WTC11 (cell line): ENCODE results near the gene CDYL. TPM values are rescaled to one million over a fixed set of nuclear protein-coding genes. Genes with fewer than 3 reads are reported as not detected.
A peak's percentile ranks its signal among the peaks of the same experiment; 100 is the strongest.

Experiments used
- ATAC-seq: fragments of 200-7000 bp; cut with Tn5 transposase; 2 replicates; pipeline ENCODE4 v1.10.0; 2021; ENCODE audit warnings: mild to moderate bottlenecking, moderate library complexity
- CTCF ChIA-PET: fragments of 300-600 bp; sonication (Branson Sonifier 250); formaldehyde crosslinking; loops from one replicate; lab custom pipeline; 2021; ENCODE audit warnings: antibody characterized with exemption; lab: Charles Lee
- POLR2A ChIA-PET: fragments of 350-600 bp; sonication (Branson Sonifier 250); formaldehyde crosslinking; loops from one replicate; lab custom pipeline; 2021; ENCODE audit warnings: antibody characterized with exemption; lab: Charles Lee
- DNase-seq: peaks from one replicate; pipeline ENCODE4 v3.0.0; 2021; ENCODE audit warnings: low spot score
- H3K27ac Mint-ChIP-seq: 2 replicates; pipeline ENCODE4 v1.8.0; 2021; ENCODE audit warnings: mixed read lengths
- H3K27me3 Mint-ChIP-seq: 2 replicates; pipeline ENCODE4 v1.8.0; 2021; ENCODE audit warnings: low read depth, mild to moderate bottlenecking, moderate library complexity, mixed read lengths
- H3K36me3 Mint-ChIP-seq: 2 replicates; pipeline ENCODE4 v1.8.0; 2021; ENCODE audit warnings: mixed read lengths
- H3K4me1 Mint-ChIP-seq: 2 replicates; pipeline ENCODE4 v1.8.0; 2022; ENCODE audit warnings: mixed read lengths
- H3K4me3 Mint-ChIP-seq: 2 replicates; pipeline ENCODE4 v1.8.0; 2021; ENCODE audit warnings: mild to moderate bottlenecking, moderate library complexity, mixed read lengths
- H3K9me3 Mint-ChIP-seq: 2 replicates; pipeline ENCODE4 v1.8.0; 2021; ENCODE audit warnings: mixed read lengths
- ATF6 ChIP-seq: sonication (generic); formaldehyde crosslinking; IDR thresholded peaks from 2 replicates; pipeline ENCODE4 v1.8.1; 2023; ENCODE audit warnings: mild to moderate bottlenecking, missing genetic modification reagents
- CREB1 ChIP-seq: sonication (generic); formaldehyde crosslinking; IDR thresholded peaks from 2 replicates; pipeline ENCODE4 v1.8.0; 2023; ENCODE audit warnings: mild to moderate bottlenecking, missing genetic modification reagents
- CREM ChIP-seq: sonication (generic); formaldehyde crosslinking; IDR thresholded peaks from 2 replicates; pipeline ENCODE4 v1.8.1; 2022; ENCODE audit warnings: mild to moderate bottlenecking, missing genetic modification reagents, moderate library complexity
- ETV6 ChIP-seq: sonication (generic); formaldehyde crosslinking; IDR thresholded peaks from 2 replicates; pipeline ENCODE4 v1.8.1; 2022; ENCODE audit warnings: mild to moderate bottlenecking, missing genetic modification reagents
- FOXJ3 ChIP-seq: sonication (generic); formaldehyde crosslinking; IDR thresholded peaks from 2 replicates; pipeline ENCODE4 v1.9.0; 2021; ENCODE audit warnings: missing genetic modification reagents, mild to moderate bottlenecking, borderline replicate concordance
- FOXK1 ChIP-seq: sonication (generic); formaldehyde crosslinking; IDR thresholded peaks from 2 replicates; pipeline ENCODE4 v1.8.0; 2022; ENCODE audit warnings: mild to moderate bottlenecking, moderate library complexity, missing genetic modification reagents
- JAZF1 ChIP-seq: fragments of 250-450 bp; sonication (Bioruptor Pico); IDR thresholded peaks from 2 replicates; pipeline ENCODE4 v1.9.0; 2021; ENCODE audit warnings: moderate library complexity, mild to moderate bottlenecking, inconsistent platforms
- NFE2L1 ChIP-seq: sonication (generic); formaldehyde crosslinking; IDR thresholded peaks from 2 replicates; pipeline ENCODE4 v1.8.1; 2023; ENCODE audit warnings: missing genetic modification reagents
- NR3C1 ChIP-seq: sonication (generic); formaldehyde crosslinking; conservative IDR thresholded peaks from 2 replicates; pipeline ENCODE4 v1.8.1; 2023; ENCODE audit warnings: low read depth, mild to moderate bottlenecking, missing genetic modification reagents
- RELA ChIP-seq: sonication (generic); formaldehyde crosslinking; IDR thresholded peaks from 2 replicates; pipeline ENCODE4 v1.8.1; 2022; ENCODE audit warnings: missing genetic modification reagents, mild to moderate bottlenecking, borderline replicate concordance
- RORB ChIP-seq: fragments of 250-450 bp; sonication (Bioruptor Pico); IDR thresholded peaks from 2 replicates; pipeline ENCODE4 v1.9.0; 2021; ENCODE audit warnings: mild to moderate bottlenecking
- SOX15 ChIP-seq: fragments of 250-450 bp; sonication (Bioruptor Pico); IDR thresholded peaks from 2 replicates; pipeline ENCODE4 v1.9.0; 2021; ENCODE audit warnings: mild to moderate bottlenecking
- TEAD4 ChIP-seq: sonication (generic); formaldehyde crosslinking; IDR thresholded peaks from 2 replicates; pipeline ENCODE4 v1.8.0; 2022; ENCODE audit warnings: mild to moderate bottlenecking, missing genetic modification reagents
- USF1 ChIP-seq: sonication (generic); formaldehyde crosslinking; IDR thresholded peaks from 2 replicates; pipeline ENCODE4 v1.8.0; 2022; ENCODE audit warnings: mild to moderate bottlenecking, missing genetic modification reagents
- USF2 ChIP-seq: sonication (generic); formaldehyde crosslinking; IDR thresholded peaks from 2 replicates; pipeline ENCODE4 v1.8.1; 2023; ENCODE audit warnings: mild to moderate bottlenecking, missing genetic modification reagents, moderate library complexity
- ZBTB43 ChIP-seq: sonication (generic); formaldehyde crosslinking; IDR thresholded peaks from 2 replicates; pipeline ENCODE4 v1.8.1; 2023; ENCODE audit warnings: mild to moderate bottlenecking, missing genetic modification reagents
- ZNF281 ChIP-seq: sonication (generic); formaldehyde crosslinking; IDR thresholded peaks from 2 replicates; pipeline ENCODE4 v1.8.0; 2023; ENCODE audit warnings: mild to moderate bottlenecking, missing genetic modification reagents
- ZNF512 ChIP-seq: sonication (generic); formaldehyde crosslinking; IDR thresholded peaks from 2 replicates; pipeline ENCODE4 v1.8.1; 2022; ENCODE audit warnings: missing genetic modification reagents, borderline replicate concordance
- total RNA-seq: library from RNA; stranded (reverse); gene quantifications from 3 replicates; pipeline ENCODE4 v1.2.3, GENCODE V29; 2021
- TF ChIP-seq, protein P1 (sequence below): fragments of 250-450 bp; sonication (Bioruptor Pico); IDR thresholded peaks from 2 replicates; pipeline ENCODE4 v1.9.0; 2021; ENCODE audit warnings: mild to moderate bottlenecking
- TF ChIP-seq, protein P2 (sequence below): sonication (generic); formaldehyde crosslinking; IDR thresholded peaks from 2 replicates; pipeline ENCODE4 v1.8.0; 2022; ENCODE audit warnings: missing genetic modification reagents
- TF ChIP-seq, protein P3 (sequence below): sonication (generic); formaldehyde crosslinking; conservative IDR thresholded peaks from 2 replicates; pipeline ENCODE4 v1.8.1; 2023; ENCODE audit warnings: mild to moderate bottlenecking, low read depth, missing genetic modification reagents, moderate library complexity

CDYL gene
- total RNA-seq, 1 experiment from 2014 or later: 92.0 TPM

GRCh38 chr6:4861564-4861963 is 85.4 kb downstream of the CDYL start (continued):
- TF ChIP-seq, protein P1, sequence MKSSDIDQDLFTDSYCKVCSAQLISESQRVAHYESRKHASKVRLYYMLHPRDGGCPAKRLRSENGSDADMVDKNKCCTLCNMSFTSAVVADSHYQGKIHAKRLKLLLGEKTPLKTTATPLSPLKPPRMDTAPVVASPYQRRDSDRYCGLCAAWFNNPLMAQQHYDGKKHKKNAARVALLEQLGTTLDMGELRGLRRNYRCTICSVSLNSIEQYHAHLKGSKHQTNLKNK: no peak
- TF ChIP-seq, protein P2, sequence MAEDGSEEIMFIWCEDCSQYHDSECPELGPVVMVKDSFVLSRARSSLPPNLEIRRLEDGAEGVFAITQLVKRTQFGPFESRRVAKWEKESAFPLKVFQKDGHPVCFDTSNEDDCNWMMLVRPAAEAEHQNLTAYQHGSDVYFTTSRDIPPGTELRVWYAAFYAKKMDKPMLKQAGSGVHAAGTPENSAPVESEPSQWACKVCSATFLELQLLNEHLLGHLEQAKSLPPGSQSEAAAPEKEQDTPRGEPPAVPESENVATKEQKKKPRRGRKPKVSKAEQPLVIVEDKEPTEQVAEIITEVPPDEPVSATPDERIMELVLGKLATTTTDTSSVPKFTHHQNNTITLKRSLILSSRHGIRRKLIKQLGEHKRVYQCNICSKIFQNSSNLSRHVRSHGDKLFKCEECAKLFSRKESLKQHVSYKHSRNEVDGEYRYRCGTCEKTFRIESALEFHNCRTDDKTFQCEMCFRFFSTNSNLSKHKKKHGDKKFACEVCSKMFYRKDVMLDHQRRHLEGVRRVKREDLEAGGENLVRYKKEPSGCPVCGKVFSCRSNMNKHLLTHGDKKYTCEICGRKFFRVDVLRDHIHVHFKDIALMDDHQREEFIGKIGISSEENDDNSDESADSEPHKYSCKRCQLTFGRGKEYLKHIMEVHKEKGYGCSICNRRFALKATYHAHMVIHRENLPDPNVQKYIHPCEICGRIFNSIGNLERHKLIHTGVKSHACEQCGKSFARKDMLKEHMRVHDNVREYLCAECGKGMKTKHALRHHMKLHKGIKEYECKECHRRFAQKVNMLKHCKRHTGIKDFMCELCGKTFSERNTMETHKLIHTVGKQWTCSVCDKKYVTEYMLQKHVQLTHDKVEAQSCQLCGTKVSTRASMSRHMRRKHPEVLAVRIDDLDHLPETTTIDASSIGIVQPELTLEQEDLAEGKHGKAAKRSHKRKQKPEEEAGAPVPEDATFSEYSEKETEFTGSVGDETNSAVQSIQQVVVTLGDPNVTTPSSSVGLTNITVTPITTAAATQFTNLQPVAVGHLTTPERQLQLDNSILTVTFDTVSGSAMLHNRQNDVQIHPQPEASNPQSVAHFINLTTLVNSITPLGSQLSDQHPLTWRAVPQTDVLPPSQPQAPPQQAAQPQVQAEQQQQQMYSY (CRISPR knock-in tag): no peak
- TF ChIP-seq ATF6 (CRISPR knock-in tag): no peak
- TF ChIP-seq ZBTB43 (CRISPR knock-in tag): no peak
- TF ChIP-seq SOX15 (CRISPR knock-in tag): no peak
- TF ChIP-seq, protein P3, sequence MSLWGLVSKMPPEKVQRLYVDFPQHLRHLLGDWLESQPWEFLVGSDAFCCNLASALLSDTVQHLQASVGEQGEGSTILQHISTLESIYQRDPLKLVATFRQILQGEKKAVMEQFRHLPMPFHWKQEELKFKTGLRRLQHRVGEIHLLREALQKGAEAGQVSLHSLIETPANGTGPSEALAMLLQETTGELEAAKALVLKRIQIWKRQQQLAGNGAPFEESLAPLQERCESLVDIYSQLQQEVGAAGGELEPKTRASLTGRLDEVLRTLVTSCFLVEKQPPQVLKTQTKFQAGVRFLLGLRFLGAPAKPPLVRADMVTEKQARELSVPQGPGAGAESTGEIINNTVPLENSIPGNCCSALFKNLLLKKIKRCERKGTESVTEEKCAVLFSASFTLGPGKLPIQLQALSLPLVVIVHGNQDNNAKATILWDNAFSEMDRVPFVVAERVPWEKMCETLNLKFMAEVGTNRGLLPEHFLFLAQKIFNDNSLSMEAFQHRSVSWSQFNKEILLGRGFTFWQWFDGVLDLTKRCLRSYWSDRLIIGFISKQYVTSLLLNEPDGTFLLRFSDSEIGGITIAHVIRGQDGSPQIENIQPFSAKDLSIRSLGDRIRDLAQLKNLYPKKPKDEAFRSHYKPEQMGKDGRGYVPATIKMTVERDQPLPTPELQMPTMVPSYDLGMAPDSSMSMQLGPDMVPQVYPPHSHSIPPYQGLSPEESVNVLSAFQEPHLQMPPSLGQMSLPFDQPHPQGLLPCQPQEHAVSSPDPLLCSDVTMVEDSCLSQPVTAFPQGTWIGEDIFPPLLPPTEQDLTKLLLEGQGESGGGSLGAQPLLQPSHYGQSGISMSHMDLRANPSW (CRISPR knock-in tag): no peak
- TF ChIP-seq FOXJ3: no peak

- Mint-ChIP-seq H3K9me3 (no peaks in the 10 kb centered on the region), H3K36me3 (peaks cover 3% of the 10 kb centered on the region; the same call in 1 of the 2 replicates), H3K4me3 (no peak overlapping the region), H3K27ac (peak overlapping the region; percentile 28; the same call in 1 of the 2 replicates), H3K4me1 (peaks cover 52% of the 10 kb centered on the region), H3K27me3 (no peaks in the 10 kb centered on the region)
- ChIA-PET POLR2A (no interaction called here), CTCF (no interaction called here)
- ATAC-seq (no peak), DNase-seq (no peak)
- no peak for TF ChIP-seq ZNF281 (CRISPR knock-in tag)
- no peak for TF ChIP-seq USF1 (CRISPR knock-in tag)
- no peak for TF ChIP-seq NR3C1 (CRISPR knock-in tag)
- no peak for TF ChIP-seq JAZF1 (CRISPR knock-in tag)
- TF ChIP-seq FOXK1 (CRISPR knock-in tag): no peak
- no peak for TF ChIP-seq ETV6 (CRISPR knock-in tag)
- TF ChIP-seq ZNF512 (CRISPR knock-in tag): no peak
- TF ChIP-seq RELA (CRISPR knock-in tag): no peak
- TF ChIP-seq RORB (CRISPR knock-in tag): no peak
- TF ChIP-seq CREB1 (CRISPR knock-in tag): no peak
- no peak for TF ChIP-seq TEAD4 (CRISPR knock-in tag)
- no peak for TF ChIP-seq USF2 (CRISPR knock-in tag)
- TF ChIP-seq CREM: no peak
- no peak for TF ChIP-seq NFE2L1 (CRISPR knock-in tag)
Measured at GRCh38 chr6:4864519-4864918, 88.3 kb downstream of the CDYL start.
